NCI-H526 (cell line): ENCODE measurements around the gene SH3PXD2B.
"Not testable (repeated sequence)": the region's sequence is repeated elsewhere in the genome, so short reads cannot be mapped to it uniquely, and the experiment has no call there.

Experiments used
- DNase-seq, 2 experiments: peaks; one replicate each; lab custom pipeline; 2025; lab: John Stamatoyannopoulos, UW

The SH3PXD2B gene

DNA sequence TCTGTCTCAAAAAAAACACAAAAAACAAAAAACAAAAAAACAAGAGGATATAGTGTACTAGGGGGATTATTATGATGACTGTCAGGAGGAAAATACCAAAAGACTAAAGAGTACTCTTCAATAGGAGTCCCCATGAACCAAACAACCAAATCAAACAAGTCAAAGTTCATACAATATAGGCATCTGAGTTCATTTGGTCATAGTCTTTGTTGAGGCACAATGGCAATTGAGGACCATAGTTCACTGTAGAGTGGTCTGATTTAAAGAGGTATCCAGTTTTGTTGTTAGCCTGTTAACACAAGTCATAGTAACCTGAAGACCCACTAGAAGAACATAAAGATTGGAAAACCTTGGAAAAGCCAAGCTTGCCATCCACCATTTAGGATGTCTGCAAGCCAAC is 159.5 kb downstream of the SH3PXD2B start:
- no peak for DNase-seq

- DNase-seq = no peak
Observed at GRCh38 chr5:172293745-172294342, 160.5 kb downstream of the SH3PXD2B start.

DNA sequence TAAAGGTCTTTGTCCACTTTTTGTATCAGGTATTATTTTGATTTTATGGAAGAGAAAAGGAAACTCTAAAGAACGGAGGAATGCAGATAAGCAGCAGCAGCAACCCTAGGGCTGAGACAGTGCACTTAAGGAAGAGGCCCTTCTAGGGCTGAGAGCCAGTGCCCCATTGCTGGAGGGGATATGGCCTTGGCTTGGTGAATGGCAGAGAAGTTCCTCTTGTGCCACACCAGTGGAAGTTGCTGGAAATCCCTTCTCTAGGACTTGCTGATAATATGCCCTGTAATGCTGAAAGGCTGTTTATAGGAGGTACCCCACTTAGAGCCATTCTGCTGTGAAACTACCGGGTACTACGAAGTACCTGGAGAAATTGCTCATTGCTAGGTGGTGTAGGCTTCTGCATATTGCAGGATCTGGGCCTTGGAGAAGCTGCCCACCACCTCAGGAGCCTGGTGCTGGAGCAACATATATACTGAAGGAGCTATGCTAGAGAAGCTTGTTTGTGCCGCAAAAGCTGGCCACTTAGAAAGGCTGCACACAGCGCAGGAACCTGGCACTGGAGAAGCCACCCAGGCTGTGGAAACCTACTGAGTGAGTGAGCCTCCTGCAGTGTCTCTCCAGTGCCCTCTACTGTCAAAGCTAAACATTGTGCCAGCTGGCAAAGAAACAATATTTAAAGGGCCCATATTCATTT is 161.1 kb downstream of the SH3PXD2B start:
- peak; percentile 16 to 66 for DNase-seq

GRCh38 chr5:172291837-172292236 is 162.5 kb downstream of the SH3PXD2B start:
- not testable (repeated sequence) for DNase-seq

DNA sequence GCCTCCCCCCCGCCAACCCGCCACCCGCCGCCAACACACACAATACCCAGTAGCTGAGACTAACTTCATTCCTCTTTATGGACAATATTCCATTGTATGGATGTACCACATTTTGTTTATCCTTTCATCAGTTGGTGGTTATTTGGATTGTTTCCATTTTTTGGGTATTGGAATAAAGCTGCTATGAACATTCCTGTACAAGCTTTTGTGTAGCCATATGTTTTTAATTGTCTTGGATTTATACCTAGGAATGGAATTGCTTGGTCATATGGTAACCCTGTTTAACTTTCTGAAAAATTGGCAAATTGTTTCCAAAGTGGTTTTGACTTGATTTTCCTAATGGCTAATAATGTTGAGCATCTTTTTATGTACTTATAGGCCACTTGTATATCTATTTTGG is 165.9 kb downstream of the SH3PXD2B start:
- DNase-seq = no peak

DNA sequence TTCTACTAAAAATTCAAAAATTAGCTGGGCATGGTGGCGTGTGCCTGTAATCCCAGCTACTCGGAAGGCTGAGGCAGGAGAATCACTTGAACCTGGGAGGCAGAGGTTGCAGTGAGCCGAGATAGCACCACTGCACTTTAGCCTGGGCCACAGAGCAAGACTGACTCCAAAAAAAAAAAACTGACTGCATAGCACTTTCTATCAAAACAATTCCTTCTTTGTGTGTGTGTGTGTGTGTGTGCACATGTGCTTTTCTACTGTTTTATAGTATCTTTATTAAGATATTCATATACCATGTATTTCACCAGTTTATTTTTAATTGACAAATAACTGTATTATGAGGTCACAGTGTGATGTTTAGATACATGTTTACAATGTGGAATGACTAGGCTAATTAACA is 167.2 kb downstream of the SH3PXD2B start:
- not testable (repeated sequence) for DNase-seq

- no peak for DNase-seq
Observed at GRCh38 chr5:172285226-172286143, 168.8 kb downstream of the SH3PXD2B start.

GRCh38 chr5:172284611-172284980 is 169.7 kb downstream of the SH3PXD2B start:
- no peak for DNase-seq

DNA sequence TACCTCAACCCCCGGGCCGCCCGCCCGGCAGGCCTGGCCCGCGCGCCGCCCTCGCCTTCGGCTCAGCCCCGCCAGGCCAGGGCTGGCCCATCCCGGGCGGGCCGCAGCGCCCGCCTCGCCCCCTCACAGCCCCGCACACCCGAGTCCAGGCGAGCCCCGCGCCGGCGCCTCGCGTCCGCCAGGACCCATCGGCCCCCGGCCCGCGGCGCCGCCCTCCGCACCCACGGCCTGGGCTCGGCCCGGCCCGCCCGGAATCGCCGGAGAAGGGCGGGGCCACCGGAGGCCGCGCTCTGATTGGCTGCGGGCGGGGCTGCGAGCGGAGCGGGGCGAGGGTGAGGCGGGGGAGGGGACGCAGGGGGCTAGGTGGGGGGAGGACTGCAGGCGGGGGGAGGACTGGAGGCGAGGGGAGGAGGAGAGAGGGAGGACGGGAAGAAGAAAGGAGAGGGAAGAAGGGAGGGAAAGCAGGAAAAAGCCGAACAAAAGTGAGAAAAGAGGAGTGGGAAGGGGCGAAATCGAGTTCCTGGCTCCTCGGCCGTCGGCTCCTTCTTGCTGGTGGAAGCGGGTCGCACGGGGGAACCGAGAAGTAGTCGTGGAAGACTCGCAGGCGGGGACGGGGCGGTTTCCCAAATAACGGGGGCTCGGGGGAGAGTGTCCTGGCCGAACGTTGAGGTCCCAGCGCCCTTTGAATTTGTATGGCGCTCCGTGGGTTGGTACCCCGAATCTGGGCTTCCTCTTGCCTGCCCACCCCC is 170.3 kb downstream of the SH3PXD2B start:
- peak; percentile 7 to 84 for DNase-seq

DNA sequence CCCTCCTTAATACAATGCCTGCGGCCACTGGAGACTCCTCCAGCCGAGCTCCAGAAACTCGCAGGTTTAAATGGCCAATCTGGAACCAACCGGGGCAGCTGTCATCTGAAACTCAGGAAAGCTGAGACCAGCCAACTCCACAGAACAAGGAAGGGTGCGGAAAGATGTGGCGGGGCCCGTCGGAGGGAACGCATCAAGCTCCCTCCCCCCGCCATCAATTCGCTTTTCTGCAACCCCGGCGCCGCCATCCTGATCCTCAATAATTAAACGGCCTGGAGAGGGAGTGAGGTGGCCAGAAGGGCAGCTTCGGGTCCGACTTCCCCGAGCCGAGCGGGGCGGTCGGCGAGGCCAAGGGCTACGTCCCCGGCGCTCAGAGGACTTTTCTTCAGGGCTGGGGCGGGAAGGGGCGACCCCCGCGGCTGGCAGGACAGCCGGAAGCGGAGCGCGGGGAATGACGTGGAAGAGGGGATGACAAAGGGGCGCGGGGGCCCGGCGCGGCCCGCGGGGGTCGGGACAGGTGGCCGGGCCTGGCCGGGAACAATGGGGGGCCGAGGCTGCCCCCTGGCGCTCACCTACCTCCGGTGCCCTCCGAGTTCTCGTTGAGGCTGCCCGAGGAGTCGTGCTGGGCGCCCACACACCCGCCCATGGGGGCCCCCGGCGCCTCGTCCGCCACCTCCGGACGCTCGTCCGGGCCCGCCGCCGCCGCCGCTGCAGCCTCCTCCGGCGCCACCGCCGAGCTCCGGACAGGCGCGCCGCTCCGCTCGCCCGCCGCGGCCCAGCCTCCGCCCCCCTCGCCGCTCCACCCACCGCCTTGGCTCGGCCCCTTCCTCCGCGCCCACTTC is 171.1 kb downstream of the SH3PXD2B start, which contains the start of gene UBTD2:
UBTD2 (minus strand) TSS at position 745 of the 842 bp plus-strand sequence; CDS start at position 646, 99 bp downstream.
- peak; percentile 15 to 84 for DNase-seq

DNA sequence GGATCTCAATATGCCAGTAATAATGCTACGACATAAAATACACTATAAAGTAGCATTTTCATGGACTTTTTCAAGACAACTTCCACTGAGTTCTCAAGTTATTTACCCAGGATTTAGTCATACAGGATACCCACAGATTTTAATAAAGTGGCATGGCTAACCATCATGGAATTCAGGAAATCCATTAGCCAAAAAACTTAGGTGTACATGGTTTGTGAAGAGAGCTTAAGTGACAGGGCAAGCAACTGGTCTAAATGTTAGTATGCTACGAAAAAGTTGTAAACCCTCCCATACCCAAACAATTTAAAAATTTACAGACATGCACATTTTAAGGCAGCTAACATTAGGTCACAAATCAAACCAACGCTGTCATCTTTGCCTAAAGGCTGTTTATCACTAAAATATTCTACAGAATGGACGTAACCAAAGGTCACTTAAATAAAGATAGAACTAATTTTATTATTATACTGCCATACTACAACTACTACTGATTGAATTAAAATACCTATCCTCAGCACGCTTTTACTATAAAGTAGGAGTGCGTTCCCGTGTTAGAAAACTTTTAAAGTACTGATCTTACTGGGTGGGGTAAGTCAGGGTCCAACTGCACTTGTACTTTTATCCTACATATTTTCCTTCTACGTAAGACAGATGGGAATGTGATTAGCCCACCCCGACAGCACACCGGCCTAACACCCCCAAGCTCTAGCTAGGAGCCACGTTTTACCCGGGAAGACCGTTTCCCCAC is 171.9 kb downstream of the SH3PXD2B start:
- no peak for DNase-seq

DNA sequence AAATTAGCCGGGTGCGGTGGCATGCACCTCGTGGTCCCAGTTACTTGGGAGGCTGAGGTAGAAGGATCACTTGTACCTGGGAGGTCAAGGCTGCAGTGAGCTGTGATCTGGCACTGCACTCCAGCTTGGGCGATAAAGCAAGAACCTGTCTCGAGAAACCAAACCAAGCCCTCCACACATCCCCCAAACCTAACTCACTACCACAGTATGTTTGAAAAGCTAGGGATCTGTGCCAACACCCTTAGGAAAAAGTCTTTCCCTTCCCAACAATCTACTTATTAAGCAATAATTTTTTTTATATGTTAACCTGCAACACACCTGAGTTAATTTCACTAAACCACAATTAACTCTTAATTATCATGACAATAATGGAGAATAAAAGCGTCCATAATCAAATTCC is 173.0 kb downstream of the SH3PXD2B start:
- no peak for DNase-seq

- DNase-seq = no peak
Observed at GRCh38 chr5:172280929-172281328, 173.4 kb downstream of the SH3PXD2B start.

- no peak for DNase-seq
Observed at GRCh38 chr5:172280317-172280716, 174.0 kb downstream of the SH3PXD2B start.

GRCh38 chr5:172278356-172278755 is 176.0 kb downstream of the SH3PXD2B start:
- no peak for DNase-seq

- DNase-seq = no peak
Observed at GRCh38 chr5:172276214-172276613, 178.1 kb downstream of the SH3PXD2B start.
